Hepatic stellate cell (primary cell): ENCODE data around the gene HAUS5.
"Not testable (repeated sequence)": the region's sequence is repeated elsewhere in the genome, so short reads cannot be mapped to it uniquely, and the experiment has no call there.

Experiments
- DNase-seq: peaks from one replicate; pipeline ENCODE4 v3.0.0; 2011; ENCODE audit warnings: low spot score

Gene HAUS5

DNA sequence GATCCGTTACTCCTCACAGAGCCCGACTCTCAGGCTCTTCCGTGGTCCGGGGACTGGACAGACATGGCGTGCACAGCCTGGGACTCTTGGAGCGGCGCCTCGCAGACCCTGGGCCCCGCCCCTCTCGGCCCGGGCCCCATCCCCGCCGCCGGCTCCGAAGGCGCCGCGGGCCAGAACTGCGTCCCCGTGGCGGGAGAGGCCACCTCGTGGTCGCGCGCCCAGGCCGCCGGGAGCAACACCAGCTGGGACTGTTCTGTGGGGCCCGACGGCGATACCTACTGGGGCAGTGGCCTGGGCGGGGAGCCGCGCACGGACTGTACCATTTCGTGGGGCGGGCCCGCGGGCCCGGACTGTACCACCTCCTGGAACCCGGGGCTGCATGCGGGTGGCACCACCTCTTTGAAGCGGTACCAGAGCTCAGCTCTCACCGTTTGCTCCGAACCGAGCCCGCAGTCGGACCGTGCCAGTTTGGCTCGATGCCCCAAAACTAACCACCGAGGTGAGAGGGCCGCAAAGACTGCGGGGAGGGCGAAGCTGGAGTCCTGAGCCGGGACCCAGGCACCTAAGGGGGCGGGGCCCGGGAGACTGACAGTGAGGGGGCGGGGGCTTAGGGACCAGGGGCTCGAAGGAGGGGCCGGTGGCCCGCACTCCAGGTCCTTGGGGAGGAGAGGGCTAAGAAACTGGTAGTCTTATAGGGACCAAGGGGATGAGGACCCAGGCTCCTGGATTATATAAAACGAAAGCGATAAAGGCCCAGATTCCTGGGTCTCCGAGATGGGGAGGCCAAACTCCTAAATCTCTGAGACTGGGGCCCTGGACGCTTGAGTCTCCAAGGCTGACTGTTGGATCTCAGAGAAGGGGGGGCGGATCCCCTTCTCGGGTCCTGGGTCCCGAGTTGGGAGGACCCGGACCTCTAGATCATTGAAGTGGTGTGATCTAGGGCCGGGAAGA lies 31.0 kb downstream of the HAUS5 start:
- DNase-seq = peak; percentile 91

GRCh38 chr19:35644206-35644986 lies 31.9 kb downstream of the HAUS5 start:
- DNase-seq = peak; percentile 97

DNA sequence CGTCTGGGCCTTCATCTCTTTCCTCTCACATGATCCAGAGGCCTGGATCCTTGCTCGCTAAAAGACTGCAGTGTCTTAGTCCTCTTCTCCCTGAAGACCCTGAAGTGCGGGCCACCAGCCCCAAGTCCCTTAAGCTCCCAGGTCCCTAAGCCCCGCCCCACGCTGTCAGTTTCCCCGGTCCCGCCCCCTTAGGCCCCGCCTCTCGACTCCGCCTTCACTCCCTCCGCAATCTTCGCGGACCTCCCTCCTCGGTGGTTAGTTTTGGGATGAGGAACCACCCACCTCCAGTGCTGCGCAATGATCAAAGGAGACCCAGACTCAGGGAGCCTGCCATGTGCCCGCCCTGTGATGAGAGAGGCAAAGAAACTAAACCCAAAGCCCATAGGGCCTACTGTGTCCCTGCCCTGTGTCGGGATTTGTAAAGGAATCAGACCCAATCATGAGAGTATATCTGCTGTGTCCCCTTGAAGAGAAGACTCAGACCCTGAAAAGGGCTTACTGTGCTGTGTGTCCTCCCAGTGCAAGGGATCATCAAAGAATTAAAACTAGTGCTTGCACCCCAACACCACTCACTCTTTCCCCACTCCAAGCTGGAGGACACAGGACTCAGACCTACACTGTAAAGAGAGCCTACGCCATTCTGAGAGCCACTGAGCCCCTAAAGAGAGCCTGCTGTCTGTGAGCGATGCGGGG lies 32.6 kb downstream of the HAUS5 start:
- DNase-seq = peak; percentile 71

- DNase-seq = no peak
Observed at GRCh38 chr19:35645680-35646511, 33.4 kb downstream of the HAUS5 start.

- peak; percentile 99 for DNase-seq
Observed at GRCh38 chr19:35648017-35648961, 35.8 kb downstream of the HAUS5 start, which contains the start of gene COX6B1. TSS of gene COX6B1 (plus strand) at chr19:35648323. CDS start at chr19:35651244, 2,921 bp downstream.

DNA sequence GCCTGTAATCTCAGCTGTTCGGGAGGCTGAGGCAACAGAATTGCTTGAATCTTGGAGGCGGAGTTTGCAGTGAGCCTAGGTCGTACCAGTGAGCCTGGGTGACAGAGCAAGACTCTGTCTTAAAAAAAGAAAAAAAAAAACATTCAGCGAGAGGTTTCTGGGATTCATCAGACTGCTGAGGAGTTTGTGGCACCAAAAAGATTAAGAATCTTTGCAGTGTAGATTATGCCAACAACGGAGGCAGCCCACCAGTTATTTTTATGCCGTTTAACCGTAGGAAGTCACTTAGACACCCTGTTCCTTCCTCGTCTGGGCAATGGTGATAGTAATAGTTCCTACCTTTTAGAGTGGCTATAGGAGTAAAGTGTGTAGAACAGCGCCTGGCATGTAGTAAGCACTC lies 38.0 kb downstream of the HAUS5 start:
- DNase-seq = no peak

DNA sequence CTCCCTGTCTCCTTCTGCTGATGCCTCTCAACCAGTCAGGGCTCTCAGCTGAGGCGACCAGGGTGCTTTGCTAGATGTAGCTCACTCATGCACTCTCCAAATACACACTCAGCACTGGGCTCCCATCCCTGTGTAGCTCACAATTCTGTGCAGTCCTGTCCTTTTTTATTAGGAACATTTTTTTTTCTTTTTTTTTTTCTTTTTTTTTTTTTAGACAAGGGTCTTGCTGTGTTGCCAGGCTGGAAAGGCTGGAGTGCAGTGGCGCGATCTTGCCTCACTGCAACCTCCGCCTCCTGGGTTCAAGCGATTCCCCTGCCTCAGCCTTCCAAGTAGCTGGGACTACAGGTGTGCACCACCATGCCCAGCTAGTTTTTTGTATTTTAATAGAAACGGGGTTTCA lies 42.3 kb downstream of the HAUS5 start:
- not testable (repeated sequence) for DNase-seq

DNA sequence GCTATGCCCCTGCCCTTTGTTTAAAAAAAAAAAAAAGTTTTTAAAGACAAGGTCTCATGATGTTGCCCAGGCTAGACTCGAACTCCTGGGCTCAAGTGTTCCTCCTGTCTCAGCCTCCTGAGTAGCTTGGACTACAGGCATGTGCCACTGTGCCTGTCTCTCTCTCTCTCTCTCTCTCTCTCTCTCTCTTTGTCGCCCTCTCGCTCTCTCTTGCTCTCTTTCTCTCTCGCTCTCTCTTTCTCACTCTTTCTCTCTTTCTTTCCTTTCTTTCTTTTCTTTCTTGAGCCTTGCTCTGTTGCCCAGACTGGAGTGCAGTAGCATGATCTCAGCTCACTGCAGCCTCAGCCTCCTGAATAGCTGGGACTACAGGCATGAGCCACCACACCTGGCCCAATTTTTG lies 43.1 kb downstream of the HAUS5 start:
- DNase-seq = no peak

- DNase-seq = no peak
Observed at GRCh38 chr19:35656700-35657099, 44.2 kb downstream of the HAUS5 start.

DNA sequence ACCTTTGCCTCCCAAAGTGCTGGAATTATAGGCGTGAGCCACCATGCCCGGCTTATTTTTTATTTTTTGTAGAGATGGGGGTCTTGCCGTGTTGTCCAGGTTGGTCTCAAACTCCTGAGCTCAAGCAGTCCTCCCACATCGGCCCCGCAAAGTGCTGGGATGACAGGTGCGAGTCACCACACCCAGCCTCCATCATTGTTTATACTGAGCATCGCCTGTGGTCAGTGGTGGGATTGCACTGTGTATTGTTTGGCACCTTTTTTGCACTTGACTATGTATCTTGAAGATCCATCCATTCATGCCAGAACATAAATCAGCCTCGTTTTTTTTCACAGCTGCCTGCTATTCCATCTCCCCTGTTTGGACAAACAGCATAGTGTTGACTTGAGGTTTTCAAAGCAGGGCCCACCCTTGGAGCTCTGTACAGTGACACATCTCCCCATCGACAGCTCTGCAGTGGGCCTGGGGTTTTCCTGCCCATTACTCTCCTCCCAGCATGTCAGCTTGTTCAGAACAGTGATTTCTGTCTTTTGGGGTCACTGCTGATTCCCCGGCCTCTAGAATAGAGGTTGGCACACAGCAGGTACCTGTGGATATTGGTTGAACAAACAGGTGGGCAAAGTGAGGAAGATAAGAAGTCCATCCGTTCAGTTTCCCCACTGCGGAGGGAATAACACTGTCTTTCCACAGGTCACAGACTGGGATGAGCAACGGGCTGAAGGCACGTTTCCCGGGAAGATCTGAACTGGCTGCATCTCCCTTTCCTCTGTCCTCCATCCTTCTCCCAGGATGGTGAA lies 45.6 kb downstream of the HAUS5 start:
- no peak for DNase-seq

DNA sequence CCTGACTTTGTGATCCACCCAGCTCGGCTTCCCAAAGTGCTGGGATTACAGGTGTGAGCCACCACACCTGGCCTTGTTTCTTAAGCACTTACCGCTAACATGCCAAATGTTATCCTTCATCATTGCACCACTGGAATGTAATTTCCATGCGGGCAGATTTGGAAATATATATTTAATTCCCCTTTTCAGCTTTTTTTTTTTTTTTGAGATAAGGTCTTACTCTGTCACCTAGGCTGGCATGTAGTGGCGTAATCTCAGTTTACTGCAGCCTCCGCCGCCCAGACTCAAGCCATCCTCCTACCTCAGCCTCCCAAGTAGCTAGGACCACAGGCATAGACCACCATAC lies 49.4 kb downstream of the HAUS5 start:
- no peak for DNase-seq

- DNase-seq = no peak
Observed at GRCh38 chr19:35663981-35664380, 51.4 kb downstream of the HAUS5 start.

- DNase-seq = no peak
Observed at GRCh38 chr19:35665157-35665556, 52.6 kb downstream of the HAUS5 start.

DNA sequence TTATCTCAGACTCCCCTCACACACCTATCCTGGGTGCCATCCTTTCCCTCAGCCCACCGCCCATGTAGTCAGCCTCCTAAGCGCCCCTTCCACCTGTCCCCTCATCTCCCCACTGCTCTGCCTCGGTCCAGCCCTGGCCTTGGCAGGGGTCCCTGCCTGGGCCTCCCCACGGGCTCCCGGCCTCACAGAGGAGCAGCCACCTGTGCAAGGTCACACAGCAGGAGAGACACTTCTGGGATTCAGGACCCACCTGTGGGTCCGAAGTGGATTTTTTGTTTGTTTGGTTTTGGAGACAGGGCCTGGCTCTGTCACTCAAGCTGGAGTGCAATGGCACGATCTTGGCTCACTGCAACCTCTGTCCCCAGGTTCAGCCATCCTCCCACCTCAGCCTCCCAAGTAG lies 53.1 kb downstream of the HAUS5 start:
- DNase-seq = no peak

- DNase-seq = no peak
Observed at GRCh38 chr19:35666251-35666913, 53.8 kb downstream of the HAUS5 start, which contains the start of gene UPK1A. TSS of gene UPK1A (plus strand) at chr19:35666517. CDS start at chr19:35666813, 296 bp downstream.

DNA sequence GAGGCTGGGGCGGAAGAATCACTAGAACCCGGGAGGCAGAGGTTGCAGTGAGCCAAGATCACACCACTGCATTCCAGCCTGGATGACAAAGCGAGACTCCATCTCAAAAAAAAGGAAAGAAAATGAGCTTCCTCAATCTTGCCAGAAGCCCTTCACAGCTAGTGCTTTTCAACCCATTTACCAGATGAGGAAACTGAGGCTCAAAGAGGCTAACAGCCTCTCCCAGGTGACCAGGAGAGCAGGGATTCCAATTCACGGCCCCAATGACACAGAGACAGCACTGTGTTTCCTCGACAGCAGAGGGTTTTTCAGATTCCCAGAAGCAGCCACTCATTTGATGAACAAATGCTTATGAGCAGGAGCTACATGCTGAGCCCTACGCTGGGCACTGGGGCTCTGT lies 57.0 kb downstream of the HAUS5 start:
- no peak for DNase-seq

DNA sequence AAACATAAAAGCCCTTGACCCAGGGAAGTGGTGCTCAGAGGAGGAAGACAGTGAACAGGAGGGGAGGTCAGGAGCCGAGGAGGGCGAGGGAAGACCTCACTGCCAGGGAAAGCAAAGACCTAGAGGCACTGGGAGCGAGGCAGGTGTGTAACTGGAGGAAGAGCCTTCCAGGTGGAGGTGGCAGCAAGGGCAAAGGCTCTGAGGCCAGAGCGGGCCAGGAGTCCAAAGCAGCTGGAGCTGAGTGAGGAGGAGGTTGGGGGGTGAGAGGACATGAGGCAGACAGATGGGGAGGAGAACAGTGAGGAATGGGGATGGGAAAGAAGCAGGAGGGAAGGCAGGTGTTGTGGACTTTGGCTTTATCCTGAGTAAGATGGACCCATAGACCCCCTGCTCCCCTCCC lies 57.4 kb downstream of the HAUS5 start:
- no peak for DNase-seq

DNA sequence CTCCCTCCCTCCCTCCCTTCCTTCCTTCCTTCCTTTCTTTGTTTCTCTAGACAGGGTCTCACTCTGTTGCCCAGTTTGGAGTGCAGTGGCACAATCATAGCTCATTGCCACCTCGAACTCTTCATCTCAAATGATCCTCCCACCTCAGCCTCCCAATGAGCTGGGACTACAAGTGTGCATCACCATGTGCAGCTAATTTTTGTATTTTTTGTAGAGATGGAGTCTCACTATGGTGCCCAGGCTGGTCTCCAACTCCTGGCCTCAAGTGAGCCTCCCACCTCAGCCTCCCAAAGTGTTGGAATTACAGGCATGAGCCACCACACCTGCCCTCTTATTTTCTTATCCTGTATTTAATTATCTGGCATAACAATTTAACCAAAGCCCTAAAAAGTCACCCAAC lies 58.2 kb downstream of the HAUS5 start:
- no peak for DNase-seq

DNA sequence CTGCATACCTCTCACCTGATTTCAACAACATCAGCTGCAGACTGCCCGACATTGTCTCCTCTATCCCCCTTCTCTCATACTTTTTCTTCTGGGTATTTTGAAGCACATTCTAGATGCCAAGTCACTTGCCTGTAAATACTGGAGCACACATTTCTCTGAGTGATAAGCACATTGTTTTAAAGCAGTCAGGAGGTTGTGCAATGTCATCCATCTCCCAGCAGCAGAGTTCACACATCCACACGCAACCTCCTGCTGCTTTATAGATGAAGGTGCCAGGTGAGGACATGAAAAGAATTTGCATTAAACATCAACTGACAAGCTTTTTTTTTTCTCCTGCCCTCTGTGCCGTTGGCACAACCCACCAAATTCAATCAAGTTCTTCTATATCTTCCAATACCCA lies 59.3 kb downstream of the HAUS5 start:
- DNase-seq = peak; percentile 44
